PC-9 (cell line): ENCODE results near the gene NRG3. TPM values are rescaled to one million over a fixed set of nuclear protein-coding genes. Genes with fewer than 3 reads are reported as not detected.

Experiments used
- BruUV-seq: library from RNA; stranded (reverse); fragments of 400-500 nt; replicated peaks from 2 replicates; lab custom pipeline; 2021; lab: Mats Ljungman, UMichigan
- CTCF ChIA-PET: fragments of 300-600 bp; sonication (Branson Sonifier 250); formaldehyde crosslinking; loops from one replicate; lab custom pipeline; 2022; ENCODE audit warnings: antibody characterized with exemption; lab: Charles Lee
- POLR2A ChIA-PET: fragments of 300-600 bp; sonication (Branson Sonifier 250); formaldehyde crosslinking; loops from one replicate; lab custom pipeline; 2022; ENCODE audit warnings: antibody characterized with exemption; ENCODE audit not compliant: unreplicated experiment; lab: Charles Lee
- DNase-seq, 2 experiments: peaks; one replicate each; pipeline versions ENCODE4 v3.0.0 to v3.0.0-alpha.2; 2015 to 2022; ENCODE audit warnings: mixed read lengths in 1 of 2
- H2AFZ ChIP-seq: fragments of 200-600 bp; sonication (generic); 2 replicates; pipeline ENCODE4 v1.8.1; 2017; ENCODE audit warnings: antibody characterized with exemption
- H3F3A ChIP-seq: fragments of 200-600 bp; sonication (generic); 2 replicates; pipeline ENCODE4 v1.8.1; 2017; ENCODE audit warnings: antibody characterized with exemption, mild to moderate bottlenecking, low read depth; ENCODE audit not compliant: insufficient read depth
- H3K27ac ChIP-seq: fragments of 200-600 bp; sonication (generic); 2 replicates; pipeline ENCODE4 v1.6.1; 2016; ENCODE audit warnings: mixed run types
- H3K27me3 ChIP-seq: fragments of 200-600 bp; sonication (generic); 2 replicates; pipeline ENCODE4 v1.6.1; 2016; ENCODE audit warnings: low read depth, mixed run types; ENCODE audit not compliant: insufficient read depth
- H3K36me3 ChIP-seq: fragments of 200-600 bp; sonication (generic); 2 replicates; pipeline ENCODE4 v1.6.1; 2016; ENCODE audit warnings: low read depth, mixed run types
- H3K4me1 ChIP-seq: fragments of 200-600 bp; sonication (generic); replicated peaks from 2 replicates; pipeline ENCODE4 v1.6.1; 2016; ENCODE audit warnings: mixed run types; ENCODE audit not compliant: insufficient read depth
- H3K4me2 ChIP-seq: fragments of 200-600 bp; sonication (generic); 2 replicates; pipeline ENCODE4 v1.6.1; 2017; ENCODE audit warnings: mixed run types
- H3K4me3 ChIP-seq: fragments of 200-600 bp; sonication (generic); 2 replicates; pipeline ENCODE4 v1.6.1; 2016; ENCODE audit warnings: mixed run types
- H3K79me2 ChIP-seq: fragments of 200-600 bp; sonication (generic); 2 replicates; pipeline ENCODE4 v1.6.1; 2017; ENCODE audit warnings: low read depth, mixed run types
- H3K9me2 ChIP-seq: fragments of 200-600 bp; sonication (generic); 2 replicates; pipeline ENCODE4 v1.8.1; 2017; ENCODE audit warnings: mild to moderate bottlenecking; ENCODE audit not compliant: insufficient read depth
- H3K9me3 ChIP-seq: fragments of 200-600 bp; sonication (generic); 2 replicates; pipeline ENCODE4 v1.8.1; 2016; ENCODE audit warnings: low read depth; ENCODE audit not compliant: insufficient read depth
- H4K20me1 ChIP-seq: fragments of 200-600 bp; sonication (generic); 2 replicates; pipeline ENCODE4 v1.8.1; 2017; ENCODE audit not compliant: insufficient read depth
- EZH2 ChIP-seq: fragments of 200-600 bp; sonication (generic); IDR thresholded peaks from 2 replicates; pipeline ENCODE4 v1.8.0; 2017; ENCODE audit warnings: antibody characterized with exemption, low read depth
- intact Hi-C: fragments of 100-400 bp; cut with micrococcal nuclease; formaldehyde crosslinking; loops from one replicate; pipeline ENCODE4 v1.10.0; 2022; ENCODE audit not compliant: unreplicated experiment
- total RNA-seq: library from RNA; stranded (reverse); gene quantifications from 2 replicates; pipeline ENCODE4 v1.2.3, GENCODE V29; 2021
- TF ChIP-seq, protein P1 (sequence below): fragments of 200-600 bp; sonication (generic); conservative IDR thresholded peaks from 2 replicates; pipeline ENCODE4 v1.6.1; 2017; ENCODE audit warnings: mixed run types, antibody characterized with exemption, mild to moderate bottlenecking, moderate library complexity

NRG3 gene
- total RNA-seq, 1 experiment from 2014 or later, result not detected

GRCh38 chr10:82813856-82814255 lies 938.9 kb downstream of the NRG3 start:
- no peak for TF ChIP-seq EZH2
- TF ChIP-seq, protein P1, sequence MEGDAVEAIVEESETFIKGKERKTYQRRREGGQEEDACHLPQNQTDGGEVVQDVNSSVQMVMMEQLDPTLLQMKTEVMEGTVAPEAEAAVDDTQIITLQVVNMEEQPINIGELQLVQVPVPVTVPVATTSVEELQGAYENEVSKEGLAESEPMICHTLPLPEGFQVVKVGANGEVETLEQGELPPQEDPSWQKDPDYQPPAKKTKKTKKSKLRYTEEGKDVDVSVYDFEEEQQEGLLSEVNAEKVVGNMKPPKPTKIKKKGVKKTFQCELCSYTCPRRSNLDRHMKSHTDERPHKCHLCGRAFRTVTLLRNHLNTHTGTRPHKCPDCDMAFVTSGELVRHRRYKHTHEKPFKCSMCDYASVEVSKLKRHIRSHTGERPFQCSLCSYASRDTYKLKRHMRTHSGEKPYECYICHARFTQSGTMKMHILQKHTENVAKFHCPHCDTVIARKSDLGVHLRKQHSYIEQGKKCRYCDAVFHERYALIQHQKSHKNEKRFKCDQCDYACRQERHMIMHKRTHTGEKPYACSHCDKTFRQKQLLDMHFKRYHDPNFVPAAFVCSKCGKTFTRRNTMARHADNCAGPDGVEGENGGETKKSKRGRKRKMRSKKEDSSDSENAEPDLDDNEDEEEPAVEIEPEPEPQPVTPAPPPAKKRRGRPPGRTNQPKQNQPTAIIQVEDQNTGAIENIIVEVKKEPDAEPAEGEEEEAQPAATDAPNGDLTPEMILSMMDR, result no peak
- DNase-seq, result no peak
- H3K27me3 ChIP-seq, result no peaks in the 10 kb centered on the region
- no peaks in the 10 kb centered on the region for H3F3A ChIP-seq
- H3K4me2 ChIP-seq, result no peak overlapping the region
- no peaks in the 10 kb centered on the region for H3K36me3 ChIP-seq
- no TSS peak for BruUV-seq
- no peaks in the 10 kb centered on the region for H4K20me1 ChIP-seq
- POLR2A ChIA-PET, result no interaction called here
- H2AFZ ChIP-seq, result no peak overlapping the region
- intact Hi-C loops, result no loop called here
- H3K4me1 ChIP-seq, result no peaks in the 10 kb centered on the region
- H3K9me3 ChIP-seq, result no peaks in the 10 kb centered on the region; the same call in 1 of the 2 replicates
- H3K79me2 ChIP-seq, result no peaks in the 10 kb centered on the region
- no peak overlapping the region for H3K4me3 ChIP-seq
- CTCF ChIA-PET, result no interaction called here
- H3K27ac ChIP-seq, result no peak overlapping the region
- H3K9me2 ChIP-seq, result no peaks in the 10 kb centered on the region

- H3K9me3 ChIP-seq, result no peaks in the 10 kb centered on the region; the same call in 1 of the 2 replicates
- no peaks in the 10 kb centered on the region for H3F3A ChIP-seq
- DNase-seq, result no peak
- no peaks in the 10 kb centered on the region for H3K4me1 ChIP-seq
- ChIA-PET CTCF (no interaction called here), POLR2A (no interaction called here)
- intact Hi-C loops, result no loop called here
- no peak for TF ChIP-seq EZH2
- TF ChIP-seq, protein P1, result no peak
- no peak overlapping the region for H3K4me2 ChIP-seq
- BruUV-seq, result no TSS peak
- H3K27ac ChIP-seq, result no peak overlapping the region
- H3K9me2 ChIP-seq, result no peaks in the 10 kb centered on the region
- H4K20me1 ChIP-seq, result no peaks in the 10 kb centered on the region
- no peaks in the 10 kb centered on the region for H3K79me2 ChIP-seq
- H2AFZ ChIP-seq, result no peak overlapping the region
- no peak overlapping the region for H3K4me3 ChIP-seq
- H3K27me3 ChIP-seq, result no peaks in the 10 kb centered on the region
- no peaks in the 10 kb centered on the region for H3K36me3 ChIP-seq
These were observed 939.6 kb downstream of the NRG3 start for GRCh38 chr10:82814635-82815034.

DNA sequence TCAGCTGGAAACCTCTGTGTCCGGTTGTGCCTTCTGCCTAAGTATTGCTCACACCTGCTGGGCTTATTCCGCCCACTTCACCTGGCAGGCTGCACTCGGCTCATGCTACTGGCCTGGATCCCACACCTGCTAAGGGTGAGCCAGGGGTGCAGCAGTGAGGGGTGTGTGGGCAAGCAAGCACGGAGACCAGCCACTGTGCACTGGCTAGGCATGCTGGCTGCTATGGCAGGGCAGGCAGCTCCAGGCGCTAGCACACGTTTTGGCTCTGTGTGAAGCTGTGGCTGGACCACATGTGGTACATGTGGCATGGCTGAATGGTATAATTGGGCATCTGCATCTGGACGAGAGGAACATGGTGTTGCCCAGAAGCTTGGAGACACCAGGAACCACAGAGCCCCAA lies 940.7 kb downstream of the NRG3 start:
- no TSS peak for BruUV-seq

More for the DNA sequence above, 940.7 kb downstream of the NRG3 start:
- no peaks in the 10 kb centered on the region for H3K36me3 ChIP-seq
- no peak for TF ChIP-seq EZH2
- TF ChIP-seq, protein P1, result no peak
- no peak for DNase-seq
- H4K20me1 ChIP-seq, result no peaks in the 10 kb centered on the region
- H3F3A ChIP-seq, result no peaks in the 10 kb centered on the region
- no peaks in the 10 kb centered on the region for H3K27me3 ChIP-seq
- no peak overlapping the region for H3K4me2 ChIP-seq
- H3K4me3 ChIP-seq, result no peak overlapping the region
- no peaks in the 10 kb centered on the region for H3K4me1 ChIP-seq
- CTCF ChIA-PET, result interaction anchor here (0.6 kb wide), 1 partner anchor 1358 kb away, joined by 3 read pairs; no protein-coding TSS in a partner anchor
- H3K9me2 ChIP-seq, result no peaks in the 10 kb centered on the region
- POLR2A ChIA-PET, result no interaction called here
- H3K9me3 ChIP-seq, result no peaks in the 10 kb centered on the region; the same call in 1 of the 2 replicates
- intact Hi-C loops, result no loop called here
- no peak overlapping the region for H2AFZ ChIP-seq
- no peak overlapping the region for H3K27ac ChIP-seq
- no peaks in the 10 kb centered on the region for H3K79me2 ChIP-seq
